ENCODE data around the gene PPIG. TPM values are rescaled to one million over a fixed set of nuclear protein-coding genes. Genes with fewer than 3 reads are reported as not detected.

Gene PPIG
- total RNA-seq (2012; rRNA removed) (10.4 and 30.8 TPM in 2 replicates), polyA plus RNA-seq (2012; rRNA removed) (16.7 TPM in 2 replicates), Bru-seq, nascent RNA (percentile 90 among the genes with signal in this experiment), BruChase-seq, experiment 1, labeled RNA remaining after a 6-hour chase (percentile 91 among the genes with signal in this experiment), BruChase-seq, experiment 2, labeled RNA remaining after a 2-hour chase (percentile 93 among the genes with signal in this experiment)
- 0.91 and 1.6 TPM in 2 replicates for polyA plus RNA-seq (2012; cell fraction: cytosol; rRNA removed)
- 0.77 and 12.7 TPM in 2 replicates for polyA plus RNA-seq (2012; cell fraction: nucleus; rRNA removed; ENCODE audit: low replicate concordance)
- long read RNA-seq, full-length matches to known transcripts, result 20 of 61 reads
- long read RNA-seq, partial matches to known transcripts, result 23 of 61 reads
- long read RNA-seq, other reads (novel, unspliced or antisense), result 18 of 61 reads

DNA sequence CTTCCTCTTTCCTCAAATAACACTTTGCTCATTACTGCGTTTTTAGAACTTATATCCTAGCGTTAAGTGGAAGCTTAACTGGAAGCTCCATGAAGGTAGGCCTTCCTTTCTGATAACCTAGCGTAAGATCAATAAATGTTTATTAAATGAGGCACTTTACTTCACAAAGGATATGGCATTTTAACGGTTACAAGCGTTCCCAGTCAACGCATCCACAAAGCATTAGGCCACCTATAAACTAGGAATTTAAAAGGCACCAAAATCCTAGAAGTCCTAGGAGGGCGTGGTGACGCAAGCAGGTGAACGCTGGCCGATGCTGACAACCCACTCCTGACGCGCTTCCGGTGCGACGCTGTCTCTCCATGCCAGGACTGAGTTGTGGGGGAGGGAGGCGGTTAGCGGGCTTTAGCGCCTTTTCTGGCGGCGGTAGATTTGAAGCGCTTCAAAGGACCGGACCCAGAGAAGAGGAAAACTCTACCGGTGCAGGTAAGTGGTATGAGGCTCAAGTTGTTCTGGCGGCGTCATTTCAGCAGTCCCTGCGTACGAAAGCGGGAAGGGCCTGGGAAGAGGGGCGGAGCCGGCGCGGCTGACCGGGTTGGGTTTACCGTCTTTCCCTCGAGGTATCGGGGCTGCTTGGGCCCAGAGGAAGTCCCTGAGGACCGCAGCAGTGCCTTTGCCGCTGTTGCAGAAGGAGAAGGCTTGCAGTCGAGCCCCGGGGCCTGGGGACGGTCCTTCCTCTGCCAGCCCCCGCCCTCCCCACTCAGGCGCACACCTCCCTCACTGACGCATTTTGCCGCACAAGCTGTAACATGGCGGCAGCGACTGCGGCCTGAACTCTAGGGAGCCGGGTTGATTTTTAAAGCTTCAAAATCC lies at the start of gene PPIG:
PPIG (plus strand) TSS at position 347 of the 873 bp plus-strand sequence. CDS start 19,691 bp downstream, outside the sequence.
- H3K9me1 ChIP-seq (ENCODE audit: insufficient read depth, low read length), result no peaks in the 10 kb centered on the region
- peak within 1 kb of the TSS; percentile 53 for H2BK120ac ChIP-seq (ENCODE audit: low read depth, low read length)
- peak within 1 kb of the TSS; percentile 84 for H3K14ac ChIP-seq (replicated peaks; ENCODE audit: low read depth, low read length)
- peak within 1 kb of the TSS; percentile 97 for H2AFZ ChIP-seq (replicated peaks; ENCODE audit: low read length, poor library complexity)
- H3K56ac ChIP-seq (ENCODE audit: extremely low read depth, insufficient read depth, low read length), result peak within 1 kb of the TSS; percentile 89
- peak within 1 kb of the TSS; percentile 82 for H3K4ac ChIP-seq (ENCODE audit: low read depth, low read length)
- CTCF ChIA-PET, result no interaction called here
- WGBS, 2 experiments (ENCODE audit: extremely low coverage in 2 of 2, insufficient read length in 1 of 2), result 0% methylated on average over 9 of the region's 49 CpGs; no CpG with 5 or more reads in 1 of the 2 experiments
- intact Hi-C loops (cut with micrococcal nuclease), result loop anchor here (2.0 kb wide), 1 partner anchor 53 kb away; no protein-coding TSS in a partner anchor
- DNase-seq (peak; percentile 91), ATAC-seq (ENCODE audit: low read depth) (peak; percentile 96)
- no TSS peak for BruUV-seq (replicated peaks)
- peak within 1 kb of the TSS; percentile 88 for H3K4me2 ChIP-seq (ENCODE audit: low read depth, low read length)
- H3K18ac ChIP-seq (ENCODE audit: low read depth, low read length), result peak within 1 kb of the TSS; percentile 83
- H2BK5ac ChIP-seq (ENCODE audit: low read depth, low read length, poor library complexity, severe bottlenecking), result peak within 1 kb of the TSS; percentile 92
- no peaks in the 10 kb centered on the region for H3K27me3 ChIP-seq (ENCODE audit: control insufficient read depth, insufficient read depth, low read length)
- no peaks in the 10 kb centered on the region for H3K36me3 ChIP-seq (ENCODE audit: control insufficient read depth, insufficient read depth, low read length)
- H4K5ac ChIP-seq (ENCODE audit: low read depth, low read length), result peak within 1 kb of the TSS; percentile 92
- H2AK5ac ChIP-seq (ENCODE audit: low read depth, low read length), result peak within 1 kb of the TSS; percentile 67
- H3K4me1 ChIP-seq (ENCODE audit: control insufficient read depth, insufficient read depth, low read length), result no peaks in the 10 kb centered on the region
- H3K23ac ChIP-seq (ENCODE audit: low read depth, low read length), result peak within 1 kb of the TSS; percentile 83
- no peak within 1 kb of the TSS for H2BK20ac ChIP-seq (ENCODE audit: low read depth, low read length)
- peak within 1 kb of the TSS; percentile 95 for H3K27ac ChIP-seq (ENCODE audit: insufficient read depth, low read length)
- H3K79me1 ChIP-seq (ENCODE audit: low read depth in 1 of 2, low read length in 2 of 2), result peaks cover 0 to 10% of the 10 kb centered on the region in 2 experiments; a peak in 2 of 4 replicates
- H2AK9ac ChIP-seq (replicated peaks; ENCODE audit: low read depth, low read length, poor library complexity), result peak within 1 kb of the TSS; percentile 92
- H3K9ac ChIP-seq (ENCODE audit: low read depth, low read length), result peak within 1 kb of the TSS; percentile 99
- H3K9me3 ChIP-seq (ENCODE audit: control insufficient read depth, insufficient read depth, low read length), result no peaks in the 10 kb centered on the region
- H2BK15ac ChIP-seq (ENCODE audit: low read depth, low read length), result peak within 1 kb of the TSS; percentile 22; the same call in 1 of the 3 replicates
- in situ Hi-C loops (cut with MboI; ENCODE audit: low sequenced_read_pairs), result no loop called here
- H4K20me1 ChIP-seq (ENCODE audit: insufficient read depth, low read length), result no peaks in the 10 kb centered on the region
- POLR2A ChIA-PET (ENCODE audit: unreplicated experiment), result no interaction called here
- peak within 1 kb of the TSS; percentile 75 to 99 for H4K8ac ChIP-seq (ENCODE audit: low read depth in 2 of 2, low read length in 2 of 2)
- H4K91ac ChIP-seq (ENCODE audit: insufficient read depth, low read depth, low read length), result peak within 1 kb of the TSS; percentile 85
- H3K4me3 ChIP-seq (ENCODE audit: insufficient read depth, low read depth, low read length), result peak within 1 kb of the TSS; percentile 74
- dilution Hi-C loops (cut with HindIII; ENCODE audit: low sequenced_read_pairs, unreplicated experiment), result no loop called here
- no peak for TF ChIP-seq RAD21 (IDR thresholded peaks at IDR 0.05; ENCODE audit: low read length)
- no peak for TF ChIP-seq MAFK (IDR thresholded peaks at IDR 0.05; ENCODE audit: low read depth, low read length)
- TF ChIP-seq, protein P1, sequence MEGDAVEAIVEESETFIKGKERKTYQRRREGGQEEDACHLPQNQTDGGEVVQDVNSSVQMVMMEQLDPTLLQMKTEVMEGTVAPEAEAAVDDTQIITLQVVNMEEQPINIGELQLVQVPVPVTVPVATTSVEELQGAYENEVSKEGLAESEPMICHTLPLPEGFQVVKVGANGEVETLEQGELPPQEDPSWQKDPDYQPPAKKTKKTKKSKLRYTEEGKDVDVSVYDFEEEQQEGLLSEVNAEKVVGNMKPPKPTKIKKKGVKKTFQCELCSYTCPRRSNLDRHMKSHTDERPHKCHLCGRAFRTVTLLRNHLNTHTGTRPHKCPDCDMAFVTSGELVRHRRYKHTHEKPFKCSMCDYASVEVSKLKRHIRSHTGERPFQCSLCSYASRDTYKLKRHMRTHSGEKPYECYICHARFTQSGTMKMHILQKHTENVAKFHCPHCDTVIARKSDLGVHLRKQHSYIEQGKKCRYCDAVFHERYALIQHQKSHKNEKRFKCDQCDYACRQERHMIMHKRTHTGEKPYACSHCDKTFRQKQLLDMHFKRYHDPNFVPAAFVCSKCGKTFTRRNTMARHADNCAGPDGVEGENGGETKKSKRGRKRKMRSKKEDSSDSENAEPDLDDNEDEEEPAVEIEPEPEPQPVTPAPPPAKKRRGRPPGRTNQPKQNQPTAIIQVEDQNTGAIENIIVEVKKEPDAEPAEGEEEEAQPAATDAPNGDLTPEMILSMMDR (conservative IDR thresholded peaks at IDR 0.05; ENCODE audit: low read depth, low read length), result no peak
- 0 out of 2 replicates have a peak, but pooled peaks have one; percentile 16 for TF ChIP-seq BHLHE40 (IDR thresholded peaks at IDR 0.05; ENCODE audit: low read depth, low read length)
- peak; percentile 74 for TF ChIP-seq MAZ (IDR thresholded peaks at IDR 0.05; ENCODE audit: borderline replicate concordance, low read depth, low read length)
- TF ChIP-seq MXI1 (IDR thresholded peaks at IDR 0.05; ENCODE audit: borderline replicate concordance, low read depth, low read length), result 0 out of 2 replicates have a peak, but pooled peaks have one; percentile 46
- no peak for TF ChIP-seq RFX5 (IDR thresholded peaks at IDR 0.05; ENCODE audit: low read depth, low read length)
- no peak for TF ChIP-seq SMC3 (IDR thresholded peaks at IDR 0.05; ENCODE audit: low read depth, low read length)
- TF ChIP-seq NFE2L2 (IDR thresholded peaks at IDR 0.05; ENCODE audit: low read depth, low read length), result peak; percentile 15; the same call in 1 of the 2 replicates
- TF ChIP-seq, protein P2, sequence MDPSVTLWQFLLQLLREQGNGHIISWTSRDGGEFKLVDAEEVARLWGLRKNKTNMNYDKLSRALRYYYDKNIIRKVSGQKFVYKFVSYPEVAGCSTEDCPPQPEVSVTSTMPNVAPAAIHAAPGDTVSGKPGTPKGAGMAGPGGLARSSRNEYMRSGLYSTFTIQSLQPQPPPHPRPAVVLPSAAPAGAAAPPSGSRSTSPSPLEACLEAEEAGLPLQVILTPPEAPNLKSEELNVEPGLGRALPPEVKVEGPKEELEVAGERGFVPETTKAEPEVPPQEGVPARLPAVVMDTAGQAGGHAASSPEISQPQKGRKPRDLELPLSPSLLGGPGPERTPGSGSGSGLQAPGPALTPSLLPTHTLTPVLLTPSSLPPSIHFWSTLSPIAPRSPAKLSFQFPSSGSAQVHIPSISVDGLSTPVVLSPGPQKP (IDR thresholded peaks at IDR 0.05; ENCODE audit: borderline replicate concordance, low read depth, low read length), result 0 out of 2 replicates have a peak, but pooled peaks have one; percentile 56
- 0 out of 2 replicates have a peak, but pooled peaks have one; percentile 1 for TF ChIP-seq CHD1 (IDR thresholded peaks at IDR 0.05; ENCODE audit: low read depth, low read length)
- peak; percentile 86 for TF ChIP-seq POLR2A (IDR thresholded peaks at IDR 0.05; ENCODE audit: low read depth, low read length)
